HL-60 (cell line): ENCODE measurements around the gene SLC30A3.

Experiments used
- CTCF ChIP-seq: IDR thresholded peaks from one replicate; pipeline ENCODE4 v1.5.1; 2011; ENCODE audit warnings: low read length, control low read depth, inconsistent platforms; ENCODE audit not compliant: insufficient read depth
- GABPA ChIP-seq: IDR thresholded peaks from 2 replicates; pipeline ENCODE4 v1.6.1; 2012; ENCODE audit warnings: low read depth
- POLR2AphosphoS5 ChIP-seq: IDR thresholded peaks from 2 replicates; pipeline ENCODE4 v1.6.1; 2012; ENCODE audit warnings: low read depth
- REST ChIP-seq: IDR thresholded peaks from 2 replicates; pipeline ENCODE4 v1.6.1; 2012; ENCODE audit warnings: low read depth; ENCODE audit not compliant: insufficient replicate concordance

- TF ChIP-seq CTCF, result no peak
- no peak for TF ChIP-seq POLR2AphosphoS5
- TF ChIP-seq REST, result no peak
- TF ChIP-seq GABPA, result no peak
Observed at GRCh38 chr2:27261241-27261925, 1.5 kb downstream of the SLC30A3 start.
